Right lobe of liver (tissue), 6 donors: ENCODE results near the gene WWC1. TPM values are rescaled to one million over a fixed set of nuclear protein-coding genes. Genes with fewer than 3 reads are reported as not detected.

ENCODE experiments used
- ATAC-seq, 4 donors: fragments of 200-7000 bp; cut with Tn5 transposase; one replicate each; pipeline ENCODE4 v1.9.1; 2020; ENCODE audit warnings: mild to moderate bottlenecking in 4 of 4, moderate library complexity in 4 of 4
- DNase-seq, 3 donors: peaks; one replicate each; pipeline ENCODE4 v3.0.0-alpha.2; 2020
- H3K27ac ChIP-seq, 3 donors: fragments of 200-600 bp; one replicate each; pipeline ENCODE4 v1.8.0; 2022
- H3K27me3 ChIP-seq, 2 donors: fragments of 200-600 bp; one replicate each; pipeline ENCODE4 v1.8.0; 2022
- H3K36me3 ChIP-seq, 4 donors: fragments of 200-600 bp; sonication (generic) in 1 of 4; one replicate each; pipeline versions ENCODE4 v1.5.1 to v1.8.0; 2017 to 2022; ENCODE audit warnings: control low read depth in 1 of 4
- H3K4me1 ChIP-seq, 4 donors: fragments of 200-600 bp; sonication (generic) in 1 of 4; one replicate each; pipeline versions ENCODE4 v1.5.1 to v1.8.0; 2017 to 2022; ENCODE audit warnings: control low read depth in 1 of 4
- H3K4me3 ChIP-seq, 3 donors: fragments of 200-600 bp; one replicate each; pipeline ENCODE4 v1.8.0; 2022
- H3K9me3 ChIP-seq, 4 donors: fragments of 200-600 bp; sonication (generic) in 1 of 4; one replicate each; pipeline versions ENCODE4 v1.5.1 to v1.8.0; 2017 to 2022; ENCODE audit warnings: control low read depth in 1 of 4
- CTCF ChIP-seq, 4 donors: fragments of 200-600 bp in 3 of 4; fragments of 450-650 bp in 1 of 4; IDR thresholded peaks; one replicate each; pipeline versions ENCODE4 v1.5.1 to v1.8.0; 2016 to 2022; ENCODE audit warnings: antibody characterized with exemption in 4 of 4, mild to moderate bottlenecking in 2 of 4
- POLR2A ChIP-seq: fragments of 450-650 bp; IDR thresholded peaks from one replicate; pipeline ENCODE4 v1.6.1; 2017; ENCODE audit warnings: antibody characterized with exemption, mild to moderate bottlenecking
- WGBS: methylation state at CpG from one replicate; pipeline ENCODE4 v1.1.6; 2018; ENCODE audit warnings: low coverage, low lambda C conversion rate; ENCODE audit not compliant: insufficient coverage; ENCODE audit errors: missing lambda C conversion rate; 5-methylcytosine and 5-hydroxymethylcytosine counted together
- intact Hi-C, 2 donors: fragments of 100-400 bp; cut with DNase I; formaldehyde crosslinking; loops; one replicate each; pipeline versions ENCODE4 v1.11.2 to v1.14.1; 2022
- total RNA-seq, 6 experiments: library from RNA; depleted of rRNA in 2 of 6; stranded (reverse); fragments of >200 nt in 2 of 6; fragmentation: NEBNext Ultra II Directional in 3 of 6; extraction: Animal tissue kit (Norgen Biotek cat#: 25700) in 3 of 6; gene quantifications; one replicate each; pipeline versions ENCODE4 v1.1.0 to v1.2.4, GENCODE V29; 2016 to 2023
- donor health status: DM: no; HTN: yes; CAD: no.
- donor health status: DM: no; HTN: no; CAD: no.
- donor health status: DM: no; HTN: no; CAD: no.
- donor health status: DM: no; HTN: yes; CAD: no.
- donor health status: DM: no; HTN: yes; CAD: no.

Gene WWC1
- total RNA-seq, 6 experiments from 2014 or later = 9.6 to 74.4 (median 23.5) TPM

- Histone ChIP-seq H3K9me3 (no peaks in the 10 kb centered on the region), H3K4me3 (no peak overlapping the region), H3K4me1 (peaks cover 0 to 10% (median 4%) of the 10 kb centered on the region in 4 donors), H3K27ac (peak overlapping the region in 1 of 3 donors; percentile 18), H3K36me3 (no peaks in the 10 kb centered on the region), H3K27me3 (no peaks in the 10 kb centered on the region)
- intact Hi-C loops = no loop called here
- TF ChIP-seq CTCF (IDR thresholded peaks at IDR 0.05) (no peak), POLR2A (no peak)
- DNase-seq = no peak
- ATAC-seq = peak; percentile 44 to 74 (median 64)
- 30% methylated on average over 1 of the region's 4 CpGs for WGBS
These were observed 132.5 kb downstream of the WWC1 start for GRCh38 chr5:168423971-168424370.

- Histone ChIP-seq H3K4me3 (no peak overlapping the region), H3K27me3 (no peaks in the 10 kb centered on the region), H3K36me3 (peaks cover 0 to 1% (median 0%) of the 10 kb centered on the region in 4 donors), H3K27ac (no peak overlapping the region), H3K9me3 (no peaks in the 10 kb centered on the region), H3K4me1 (peaks cover 0 to 10% (median 4%) of the 10 kb centered on the region in 4 donors)
- WGBS = 73% methylated on average over 3 of the region's 3 CpGs
- intact Hi-C loops = no loop called here
- ATAC-seq (peak in 2 of 4 donors; percentile 9 to 20), DNase-seq (no peak)
- TF ChIP-seq POLR2A (no peak), CTCF (IDR thresholded peaks at IDR 0.05) (no peak)
These were observed 133.3 kb downstream of the WWC1 start for GRCh38 chr5:168424594-168425323.

GRCh38 chr5:168426007-168426863 lies 134.8 kb downstream of the WWC1 start:
- Histone ChIP-seq H3K9me3 (no peaks in the 10 kb centered on the region), H3K27ac (no peak overlapping the region), H3K4me1 (peaks cover 0 to 10% (median 4%) of the 10 kb centered on the region in 4 donors), H3K4me3 (no peak overlapping the region), H3K27me3 (no peaks in the 10 kb centered on the region), H3K36me3 (peaks cover 0 to 10% (median 5%) of the 10 kb centered on the region in 4 donors)
- DNase-seq (no peak), ATAC-seq (no peak)
- intact Hi-C loops = no loop called here
- TF ChIP-seq CTCF (IDR thresholded peaks at IDR 0.05) (no peak), POLR2A (no peak)
- WGBS = 100% methylated on average over 4 of the region's 17 CpGs

GRCh38 chr5:168426864-168427172 lies 135.4 kb downstream of the WWC1 start:
- Histone ChIP-seq H3K27ac (no peak overlapping the region), H3K4me3 (no peak overlapping the region), H3K4me1 (peaks cover 0 to 10% (median 4%) of the 10 kb centered on the region in 4 donors), H3K27me3 (no peaks in the 10 kb centered on the region), H3K9me3 (no peaks in the 10 kb centered on the region), H3K36me3 (peaks cover 0 to 15% (median 5%) of the 10 kb centered on the region in 4 donors)
- ATAC-seq (no peak), DNase-seq (no peak)
- intact Hi-C loops = no loop called here
- 85% methylated on average over 4 of the region's 5 CpGs for WGBS
- TF ChIP-seq POLR2A (no peak), CTCF (IDR thresholded peaks at IDR 0.05) (no peak)
